Activated CD4-positive, alpha-beta T cell treated with anti-CD3 and anti-CD28 coated beads, Interleukin-2, amount 50 U/mL, for 48 hours (primary cell): ENCODE results near the gene CUL2.
"Not testable (repeated sequence)": the region's sequence is repeated elsewhere in the genome, so short reads cannot be mapped to it uniquely, and the experiment has no call there.

Experiments
- DNase-seq, 2 experiments: peaks; one replicate each; pipeline ENCODE4 v3.0.0-alpha.2; 2020

Gene CUL2

GRCh38 chr10:34974364-34975065 lies 115.6 kb downstream of the CUL2 start:
- DNase-seq = not testable (repeated sequence)

GRCh38 chr10:34973757-34974156 lies 116.4 kb downstream of the CUL2 start:
- DNase-seq = not testable (repeated sequence)

GRCh38 chr10:34973121-34973520 lies 117.0 kb downstream of the CUL2 start:
- not testable (repeated sequence) for DNase-seq

- not testable (repeated sequence) for DNase-seq
Observed at GRCh38 chr10:34972591-34972990, 117.5 kb downstream of the CUL2 start.

GRCh38 chr10:34971606-34972334 lies 118.4 kb downstream of the CUL2 start:
- not testable (repeated sequence) for DNase-seq

GRCh38 chr10:34969171-34969570 lies 121.0 kb downstream of the CUL2 start:
- no peak for DNase-seq

- DNase-seq = no peak
Observed at GRCh38 chr10:34967335-34967880, 122.7 kb downstream of the CUL2 start.

- no peak for DNase-seq
Observed at GRCh38 chr10:34966451-34966850, 123.7 kb downstream of the CUL2 start.

- no peak for DNase-seq
Observed at GRCh38 chr10:34966040-34966439, 124.1 kb downstream of the CUL2 start.

- DNase-seq = no peak
Observed at GRCh38 chr10:34964166-34964800, 125.9 kb downstream of the CUL2 start.

- DNase-seq = no peak
Observed at GRCh38 chr10:34962866-34963265, 127.3 kb downstream of the CUL2 start.

GRCh38 chr10:34960983-34961382 lies 129.2 kb downstream of the CUL2 start:
- no peak for DNase-seq

- DNase-seq = no peak
Observed at GRCh38 chr10:34959786-34960185, 130.4 kb downstream of the CUL2 start.

GRCh38 chr10:34959321-34959720 lies 130.8 kb downstream of the CUL2 start:
- DNase-seq = no peak
